Measurements from ENCODE around the gene KCNMA1.

GRCh38 chr10:76990561-76990960, 647.0 kb downstream of the KCNMA1 start:
- TF ChIP-seq CTCF (IDR thresholded peaks at IDR 0.05) = no peak
- TF ChIP-seq POLR2A (IDR thresholded peaks at IDR 0.05) = no peak
- no peak for TF ChIP-seq POLR2AphosphoS5 (IDR thresholded peaks at IDR 0.05)
